DND-41 (cell line): ENCODE results near the gene MMP14.

Experiments used
- ATAC-seq: fragments of 200-7000 bp; cut with Tn5 transposase; 3 replicates; pipeline ENCODE4 v1.9.1; 2021; ENCODE audit warnings: low read depth; ENCODE audit not compliant: insufficient read depth
- DNase-seq: peaks from one replicate; pipeline ENCODE4 v3.0.0-alpha.2; 2020
- H2AFZ ChIP-seq: 2 replicates; pipeline ENCODE4 v1.6.0; 2012; ENCODE audit warnings: low read depth, low read length
- H3K27ac ChIP-seq: 2 replicates; pipeline ENCODE4 v1.5.1; 2012; ENCODE audit warnings: low read length, inconsistent platforms
- H3K27me3 ChIP-seq: fragments of 200-600 bp; sonication (generic); 2 replicates; pipeline ENCODE4 v1.6.0; 2012; ENCODE audit warnings: low read length, mild to moderate bottlenecking, inconsistent platforms; ENCODE audit not compliant: insufficient read depth, poor library complexity
- H3K36me3 ChIP-seq: 2 replicates; pipeline ENCODE4 v1.5.1; 2012; ENCODE audit warnings: low read length, inconsistent platforms; ENCODE audit not compliant: insufficient read depth
- H3K4me1 ChIP-seq: 2 replicates; pipeline ENCODE4 v1.5.1; 2012; ENCODE audit warnings: mild to moderate bottlenecking, low read length; ENCODE audit not compliant: insufficient read depth
- H3K4me2 ChIP-seq: 2 replicates; pipeline ENCODE4 v1.6.0; 2012; ENCODE audit warnings: mild to moderate bottlenecking, moderate library complexity, low read length, inconsistent platforms; ENCODE audit not compliant: insufficient read depth
- H3K4me3 ChIP-seq, 2 experiments: fragments of 200-600 bp in 1 of 2; shearing (Covaris generic) in 1 of 2; 2 replicates each; pipeline ENCODE4 v1.5.1; 2012 to 2016; ENCODE audit warnings: inconsistent platforms in 2 of 2, low read length in 2 of 2, mild to moderate bottlenecking in 2 of 2, low read depth in 1 of 2, moderate library complexity in 1 of 2
- H3K79me2 ChIP-seq: 2 replicates; pipeline ENCODE4 v1.6.0; 2012; ENCODE audit warnings: low read length, inconsistent platforms; ENCODE audit not compliant: insufficient read depth
- H3K9ac ChIP-seq: 2 replicates; pipeline ENCODE4 v1.6.0; 2012; ENCODE audit warnings: low read depth, mild to moderate bottlenecking, inconsistent platforms, low read length, moderate library complexity
- H3K9me3 ChIP-seq: 2 replicates; pipeline ENCODE4 v1.5.1; 2012; ENCODE audit warnings: low read length, moderate library complexity, mild to moderate bottlenecking, inconsistent platforms; ENCODE audit not compliant: insufficient read depth, severe bottlenecking
- H4K20me1 ChIP-seq: 2 replicates; pipeline ENCODE4 v1.6.0; 2012; ENCODE audit warnings: low read length; ENCODE audit not compliant: insufficient read depth
- EZH2 ChIP-seq: IDR thresholded peaks from 3 replicates; pipeline ENCODE4 v1.6.1; 2012; ENCODE audit warnings: borderline replicate concordance, low read depth, mild to moderate bottlenecking, moderate library complexity, low read length, inconsistent platforms; ENCODE audit not compliant: severe bottlenecking
- TF ChIP-seq, protein P1 (sequence below): IDR thresholded peaks from 2 replicates; pipeline ENCODE4 v1.5.1; 2012; ENCODE audit warnings: borderline replicate concordance, low read length, moderate library complexity, mild to moderate bottlenecking; ENCODE audit not compliant: poor library complexity, severe bottlenecking; ENCODE audit errors: extremely low read depth

Gene MMP14

DNA sequence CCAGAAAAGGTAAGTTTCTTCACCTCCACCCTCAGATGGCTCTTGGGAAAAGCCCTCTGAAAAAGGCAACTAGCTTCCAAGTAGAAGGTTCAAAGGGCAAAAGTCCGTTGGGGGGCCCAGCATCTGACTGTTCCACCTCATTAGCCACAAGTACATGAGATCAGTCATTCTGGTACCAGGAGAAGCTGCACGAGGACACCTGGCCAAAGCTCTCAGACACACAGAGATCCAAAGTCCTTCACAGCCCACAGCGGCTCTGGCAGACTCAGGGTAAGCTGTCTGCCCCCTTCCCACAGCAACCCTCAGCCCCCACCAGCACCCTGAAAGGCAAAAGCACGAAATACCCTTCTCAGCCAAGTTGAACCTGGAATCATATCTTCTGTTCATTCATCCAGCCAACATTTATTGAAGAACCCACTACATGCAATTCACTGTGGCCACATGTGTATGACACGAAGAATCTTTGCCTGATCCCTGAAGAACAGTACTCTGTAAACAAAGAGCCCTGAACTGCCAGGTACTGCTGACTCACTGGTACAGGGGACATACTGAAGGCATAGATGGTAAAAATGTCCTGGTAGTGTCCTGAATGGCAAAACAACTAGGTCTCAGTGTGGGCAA, 40.2 kb upstream of the MMP14 start:
- no peaks in the 10 kb centered on the region for H4K20me1 ChIP-seq
- H3K27ac ChIP-seq, result no peak overlapping the region
- no peak overlapping the region for H3K4me2 ChIP-seq
- H3K79me2 ChIP-seq, result no peaks in the 10 kb centered on the region
- no peak for ATAC-seq
- H3K36me3 ChIP-seq, result no peaks in the 10 kb centered on the region
- H2AFZ ChIP-seq, result no peak overlapping the region
- peaks cover 12% of the 10 kb centered on the region for H3K27me3 ChIP-seq
- TF ChIP-seq, protein P1, sequence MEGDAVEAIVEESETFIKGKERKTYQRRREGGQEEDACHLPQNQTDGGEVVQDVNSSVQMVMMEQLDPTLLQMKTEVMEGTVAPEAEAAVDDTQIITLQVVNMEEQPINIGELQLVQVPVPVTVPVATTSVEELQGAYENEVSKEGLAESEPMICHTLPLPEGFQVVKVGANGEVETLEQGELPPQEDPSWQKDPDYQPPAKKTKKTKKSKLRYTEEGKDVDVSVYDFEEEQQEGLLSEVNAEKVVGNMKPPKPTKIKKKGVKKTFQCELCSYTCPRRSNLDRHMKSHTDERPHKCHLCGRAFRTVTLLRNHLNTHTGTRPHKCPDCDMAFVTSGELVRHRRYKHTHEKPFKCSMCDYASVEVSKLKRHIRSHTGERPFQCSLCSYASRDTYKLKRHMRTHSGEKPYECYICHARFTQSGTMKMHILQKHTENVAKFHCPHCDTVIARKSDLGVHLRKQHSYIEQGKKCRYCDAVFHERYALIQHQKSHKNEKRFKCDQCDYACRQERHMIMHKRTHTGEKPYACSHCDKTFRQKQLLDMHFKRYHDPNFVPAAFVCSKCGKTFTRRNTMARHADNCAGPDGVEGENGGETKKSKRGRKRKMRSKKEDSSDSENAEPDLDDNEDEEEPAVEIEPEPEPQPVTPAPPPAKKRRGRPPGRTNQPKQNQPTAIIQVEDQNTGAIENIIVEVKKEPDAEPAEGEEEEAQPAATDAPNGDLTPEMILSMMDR, result no peak
- no peak for TF ChIP-seq EZH2
- H3K9ac ChIP-seq, result no peak overlapping the region
- no peaks in the 10 kb centered on the region for H3K9me3 ChIP-seq
- no peaks in the 10 kb centered on the region for H3K4me1 ChIP-seq
- no peak overlapping the region for H3K4me3 ChIP-seq
- no peak for DNase-seq

DNA sequence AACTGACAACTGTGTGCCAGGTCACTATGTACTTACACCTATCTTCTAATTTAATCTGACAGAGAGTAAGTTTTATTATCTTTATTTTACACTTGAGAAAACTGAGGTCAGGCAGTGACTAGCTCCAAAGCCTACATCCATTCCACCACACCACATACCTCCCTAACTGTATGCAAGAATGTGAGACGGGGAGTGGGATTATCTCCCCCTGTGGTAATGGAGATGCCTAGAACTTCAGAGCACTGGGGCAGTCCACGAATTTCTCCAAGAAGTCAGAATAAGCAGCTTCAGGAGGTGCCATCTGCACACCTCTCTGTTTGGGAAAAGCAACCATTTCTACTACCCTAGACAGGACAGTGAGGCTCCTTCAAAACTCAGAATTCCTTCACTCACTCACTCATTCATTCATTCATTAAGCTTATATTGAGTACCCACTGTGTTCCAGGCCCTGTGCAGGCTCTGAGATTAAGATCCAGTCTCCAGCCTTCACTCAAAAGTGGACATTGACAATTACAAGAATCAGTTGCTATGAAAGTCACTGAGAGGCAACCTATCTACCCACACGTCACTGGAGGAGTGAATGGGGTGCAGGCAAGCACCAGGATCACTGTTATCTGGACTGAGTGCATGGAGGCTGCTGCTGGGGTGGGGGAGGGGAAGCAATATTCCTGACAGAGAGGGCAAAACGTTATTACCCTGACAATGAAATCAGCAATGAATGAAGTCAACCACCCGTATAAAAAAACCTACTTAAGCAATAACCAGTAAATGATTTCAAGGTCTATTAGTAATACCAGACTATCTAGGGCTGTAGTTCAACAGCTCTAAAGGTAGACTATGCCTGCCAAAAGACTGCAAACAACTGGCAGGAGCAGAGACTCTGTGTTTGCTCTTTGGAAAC, 39.1 kb upstream of the MMP14 start:
- Histone ChIP-seq H3K27me3 (peaks cover 12% of the 10 kb centered on the region), H3K9me3 (no peaks in the 10 kb centered on the region), H3K36me3 (no peaks in the 10 kb centered on the region), H3K79me2 (no peaks in the 10 kb centered on the region), H3K27ac (no peak overlapping the region), H2AFZ (no peak overlapping the region), H3K4me2 (no peak overlapping the region), H3K4me1 (no peaks in the 10 kb centered on the region), H3K4me3 (no peak overlapping the region), H4K20me1 (no peaks in the 10 kb centered on the region), H3K9ac (no peak overlapping the region)
- ATAC-seq (no peak), DNase-seq (no peak)
- no peak for TF ChIP-seq EZH2
- TF ChIP-seq, protein P1, result no peak

DNA sequence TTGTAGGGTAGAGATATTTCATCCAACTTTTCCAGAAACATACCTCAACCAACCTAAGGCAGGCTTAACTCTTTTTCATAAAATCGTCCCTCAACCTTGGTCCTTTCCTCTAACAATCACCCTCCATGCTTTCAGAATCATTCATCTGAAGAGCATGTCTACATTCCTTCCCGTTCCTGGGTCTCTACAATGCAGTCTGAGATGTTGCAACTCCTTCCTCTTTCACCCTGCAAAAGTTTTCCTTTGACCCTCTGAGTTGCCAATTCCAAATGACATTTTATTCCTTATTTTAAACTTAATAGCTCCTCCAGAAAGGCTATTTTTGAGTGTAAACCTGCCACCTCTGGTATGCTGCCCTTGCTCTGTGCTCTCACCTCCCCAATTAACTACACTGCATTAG, 37.9 kb upstream of the MMP14 start:
- H3K9ac ChIP-seq, result no peak overlapping the region
- DNase-seq (no peak), ATAC-seq (no peak)
- H3K36me3 ChIP-seq, result no peaks in the 10 kb centered on the region
- TF ChIP-seq EZH2, result no peak
- TF ChIP-seq, protein P1, result no peak
- peaks cover 14% of the 10 kb centered on the region for H3K27me3 ChIP-seq
- H3K4me2 ChIP-seq, result no peak overlapping the region
- no peaks in the 10 kb centered on the region for H4K20me1 ChIP-seq
- no peaks in the 10 kb centered on the region for H3K4me1 ChIP-seq
- no peak overlapping the region for H3K27ac ChIP-seq
- no peaks in the 10 kb centered on the region for H3K9me3 ChIP-seq
- H3K4me3 ChIP-seq, result no peak overlapping the region
- no peak overlapping the region for H2AFZ ChIP-seq
- H3K79me2 ChIP-seq, result no peaks in the 10 kb centered on the region
